ENCODE measurements around the gene UBN2.

Gene UBN2

DNA sequence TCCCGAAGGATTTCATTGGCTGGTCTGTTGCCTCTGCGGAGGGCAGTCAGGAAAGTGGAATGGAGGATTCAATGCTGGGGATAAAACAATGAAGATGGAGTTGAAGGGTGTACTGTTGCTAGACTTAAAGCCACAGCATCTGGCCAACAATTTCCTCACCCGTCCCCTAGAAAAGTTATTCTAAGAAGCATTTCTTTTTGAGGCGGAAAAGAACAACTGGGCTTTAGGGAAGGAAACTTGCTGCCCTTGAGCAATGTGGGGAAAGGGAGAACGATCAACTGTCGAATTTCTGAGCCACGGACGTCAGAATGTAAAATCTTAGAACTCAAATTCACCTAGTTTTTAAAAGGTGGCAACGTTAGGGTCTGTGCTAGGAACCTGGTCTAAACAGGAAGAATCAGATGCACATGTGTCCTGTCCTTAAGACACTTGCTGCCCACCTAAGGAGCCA, 110.8 kb downstream of the UBN2 start:
- TF ChIP-seq, protein P1, sequence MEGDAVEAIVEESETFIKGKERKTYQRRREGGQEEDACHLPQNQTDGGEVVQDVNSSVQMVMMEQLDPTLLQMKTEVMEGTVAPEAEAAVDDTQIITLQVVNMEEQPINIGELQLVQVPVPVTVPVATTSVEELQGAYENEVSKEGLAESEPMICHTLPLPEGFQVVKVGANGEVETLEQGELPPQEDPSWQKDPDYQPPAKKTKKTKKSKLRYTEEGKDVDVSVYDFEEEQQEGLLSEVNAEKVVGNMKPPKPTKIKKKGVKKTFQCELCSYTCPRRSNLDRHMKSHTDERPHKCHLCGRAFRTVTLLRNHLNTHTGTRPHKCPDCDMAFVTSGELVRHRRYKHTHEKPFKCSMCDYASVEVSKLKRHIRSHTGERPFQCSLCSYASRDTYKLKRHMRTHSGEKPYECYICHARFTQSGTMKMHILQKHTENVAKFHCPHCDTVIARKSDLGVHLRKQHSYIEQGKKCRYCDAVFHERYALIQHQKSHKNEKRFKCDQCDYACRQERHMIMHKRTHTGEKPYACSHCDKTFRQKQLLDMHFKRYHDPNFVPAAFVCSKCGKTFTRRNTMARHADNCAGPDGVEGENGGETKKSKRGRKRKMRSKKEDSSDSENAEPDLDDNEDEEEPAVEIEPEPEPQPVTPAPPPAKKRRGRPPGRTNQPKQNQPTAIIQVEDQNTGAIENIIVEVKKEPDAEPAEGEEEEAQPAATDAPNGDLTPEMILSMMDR (conservative IDR thresholded peaks at IDR 0.05; ENCODE audit: low read depth, low read length) = no peak
- H3K4me3 ChIP-seq (ENCODE audit: low read depth, low read length) = peak overlapping the region; percentile 78
- DNase-seq (ENCODE audit: low read depth) = no peak

DNA sequence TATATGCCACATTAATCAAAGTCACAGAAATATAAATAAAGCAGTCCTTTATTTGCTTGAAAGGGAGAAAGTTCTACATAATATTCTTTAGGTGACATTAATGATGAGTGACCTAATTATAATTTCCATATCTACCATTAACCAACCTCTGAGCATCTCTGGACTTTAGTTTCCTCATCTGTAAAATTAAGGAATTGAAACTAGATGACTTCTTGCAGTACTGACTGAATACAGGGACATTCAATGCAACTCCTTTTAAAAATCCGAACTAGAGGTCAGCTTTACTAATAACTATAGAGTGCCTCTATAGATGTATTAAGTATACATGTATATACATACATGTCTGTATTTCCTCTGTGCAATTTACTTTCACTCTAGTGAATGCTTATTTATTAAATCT, 114.0 kb downstream of the UBN2 start:
- TF ChIP-seq, protein P1 (conservative IDR thresholded peaks at IDR 0.05; ENCODE audit: low read depth, low read length) = no peak
- H3K4me3 ChIP-seq (ENCODE audit: low read depth, low read length) = no peak overlapping the region
- no peak for DNase-seq (ENCODE audit: low read depth)

DNA sequence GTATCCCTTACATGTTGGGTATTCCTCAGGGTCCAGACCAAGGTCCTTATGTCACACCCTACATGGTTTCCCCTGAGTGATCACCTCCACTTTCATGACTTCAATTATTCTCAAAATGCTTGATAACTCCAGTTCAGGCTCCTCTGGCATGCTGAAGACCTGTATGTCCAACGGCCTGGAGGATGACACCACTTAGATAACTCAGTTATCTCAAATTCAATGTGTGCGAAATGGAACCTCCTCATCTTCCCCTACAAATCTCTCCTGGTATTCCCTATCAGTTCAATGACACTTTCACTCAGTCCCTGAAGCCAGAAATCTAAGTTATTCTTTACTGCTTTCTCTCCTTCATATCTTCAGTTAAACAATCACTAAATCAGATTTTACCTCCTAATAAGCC, 120.0 kb downstream of the UBN2 start:
- H3K4me3 ChIP-seq (ENCODE audit: low read depth, low read length) = no peak overlapping the region
- TF ChIP-seq, protein P1 (conservative IDR thresholded peaks at IDR 0.05; ENCODE audit: low read depth, low read length) = no peak
- DNase-seq (ENCODE audit: low read depth) = no peak

DNA sequence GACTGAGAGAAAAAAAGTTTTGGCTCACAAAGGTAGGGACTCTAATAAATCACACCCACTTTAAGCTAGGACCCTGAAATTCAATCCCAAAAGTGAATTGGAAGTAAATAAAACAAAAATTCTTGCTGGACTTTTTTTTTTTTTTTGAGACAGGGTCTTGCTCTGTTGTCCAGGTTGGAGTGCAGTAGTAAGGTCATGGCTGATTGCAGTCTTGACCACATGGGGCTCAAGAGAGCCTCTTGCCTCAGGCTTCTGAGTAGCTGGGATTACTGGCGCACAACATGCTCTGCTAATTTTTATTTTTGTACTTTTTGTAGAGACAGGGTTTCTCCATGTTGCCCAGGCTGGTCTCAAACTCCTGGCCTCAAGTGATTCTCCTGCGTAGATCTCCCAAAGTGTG, 123.7 kb downstream of the UBN2 start:
- H3K4me3 ChIP-seq (ENCODE audit: low read depth, low read length) = no peak overlapping the region
- no peak for DNase-seq (ENCODE audit: low read depth)
- TF ChIP-seq, protein P1 (conservative IDR thresholded peaks at IDR 0.05; ENCODE audit: low read depth, low read length) = no peak

DNA sequence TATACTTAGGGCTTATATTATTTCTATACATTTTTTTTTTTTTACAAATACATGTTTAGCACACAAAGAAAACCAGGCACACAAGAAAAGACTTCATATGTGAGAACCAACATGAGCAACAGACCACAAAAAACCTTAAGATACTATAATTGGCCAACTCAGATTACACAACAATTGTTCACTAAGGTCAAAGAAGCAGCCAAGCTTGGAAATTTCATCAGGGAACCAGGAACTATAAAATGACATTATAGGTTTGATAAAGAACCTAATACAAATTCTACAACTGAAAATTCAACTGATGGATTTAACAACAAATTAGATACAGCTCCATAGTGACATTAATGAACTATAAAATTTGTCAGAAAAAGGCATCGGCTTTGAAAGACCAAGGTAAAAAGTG, 124.3 kb downstream of the UBN2 start:
- peak; percentile 45 for DNase-seq (ENCODE audit: low read depth)
- TF ChIP-seq, protein P1 (conservative IDR thresholded peaks at IDR 0.05; ENCODE audit: low read depth, low read length) = no peak
- no peak overlapping the region for H3K4me3 ChIP-seq (ENCODE audit: low read depth, low read length)
